Measurements from ENCODE around the gene POU2F1.

DNA sequence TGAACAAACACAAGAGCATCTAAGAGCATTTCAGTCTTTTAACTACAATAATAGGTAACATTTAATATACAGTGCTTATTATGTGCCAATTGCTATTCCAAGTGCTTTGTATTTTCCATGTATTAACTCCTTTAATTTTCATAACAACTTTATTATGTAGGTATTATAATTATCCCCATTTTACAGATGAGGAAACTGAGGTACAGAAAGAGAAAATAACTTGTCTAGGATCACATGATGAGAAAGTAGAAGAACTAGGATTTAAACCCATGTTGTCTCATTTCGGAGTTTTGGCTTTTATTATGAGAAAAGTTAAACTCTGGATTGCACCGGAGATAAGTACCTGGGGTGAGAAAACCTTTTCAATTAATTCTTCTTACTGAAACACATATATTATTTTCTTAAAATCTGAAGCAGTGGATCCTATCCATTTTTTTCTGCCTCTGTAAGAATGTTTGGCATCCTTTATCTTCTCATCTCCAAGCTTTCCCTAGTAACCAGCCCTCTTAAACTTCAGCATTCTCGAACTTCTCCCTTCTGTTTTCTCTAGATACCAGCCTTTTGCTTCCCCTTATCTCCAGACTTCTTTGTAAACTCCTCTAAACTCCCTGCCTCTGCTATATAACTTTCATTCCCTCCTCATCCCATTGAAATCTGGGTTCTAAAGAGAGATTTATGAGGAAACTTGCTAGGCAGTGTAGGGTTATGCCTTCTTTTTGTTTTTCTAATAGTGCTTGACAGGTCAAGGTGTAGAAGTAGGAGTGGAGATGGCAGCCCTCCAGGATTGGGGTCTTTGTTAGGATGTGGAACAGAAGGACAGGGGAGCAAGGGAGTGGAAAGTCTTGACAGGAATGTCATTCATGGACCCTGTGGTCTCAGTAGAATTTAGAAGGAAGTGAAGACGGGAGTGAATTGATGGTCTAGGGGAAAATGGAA, 28.3 kb downstream of the POU2F1 start:
- TF ChIP-seq, protein P1, sequence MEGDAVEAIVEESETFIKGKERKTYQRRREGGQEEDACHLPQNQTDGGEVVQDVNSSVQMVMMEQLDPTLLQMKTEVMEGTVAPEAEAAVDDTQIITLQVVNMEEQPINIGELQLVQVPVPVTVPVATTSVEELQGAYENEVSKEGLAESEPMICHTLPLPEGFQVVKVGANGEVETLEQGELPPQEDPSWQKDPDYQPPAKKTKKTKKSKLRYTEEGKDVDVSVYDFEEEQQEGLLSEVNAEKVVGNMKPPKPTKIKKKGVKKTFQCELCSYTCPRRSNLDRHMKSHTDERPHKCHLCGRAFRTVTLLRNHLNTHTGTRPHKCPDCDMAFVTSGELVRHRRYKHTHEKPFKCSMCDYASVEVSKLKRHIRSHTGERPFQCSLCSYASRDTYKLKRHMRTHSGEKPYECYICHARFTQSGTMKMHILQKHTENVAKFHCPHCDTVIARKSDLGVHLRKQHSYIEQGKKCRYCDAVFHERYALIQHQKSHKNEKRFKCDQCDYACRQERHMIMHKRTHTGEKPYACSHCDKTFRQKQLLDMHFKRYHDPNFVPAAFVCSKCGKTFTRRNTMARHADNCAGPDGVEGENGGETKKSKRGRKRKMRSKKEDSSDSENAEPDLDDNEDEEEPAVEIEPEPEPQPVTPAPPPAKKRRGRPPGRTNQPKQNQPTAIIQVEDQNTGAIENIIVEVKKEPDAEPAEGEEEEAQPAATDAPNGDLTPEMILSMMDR (IDR thresholded peaks at IDR 0.05) = no peak
- no peak for TF ChIP-seq EZH2 (IDR thresholded peaks at IDR 0.05; ENCODE audit: borderline replicate concordance, insufficient read depth, low read depth, low read length, poor library complexity, severe bottlenecking)
